Measurements from ENCODE around the gene MAN1C1. TPM values are rescaled to one million over a fixed set of nuclear protein-coding genes. Genes with fewer than 3 reads are reported as not detected.

The MAN1C1 gene
- total RNA-seq, 1 experiment from 2014 or later: 9.3 TPM

DNA sequence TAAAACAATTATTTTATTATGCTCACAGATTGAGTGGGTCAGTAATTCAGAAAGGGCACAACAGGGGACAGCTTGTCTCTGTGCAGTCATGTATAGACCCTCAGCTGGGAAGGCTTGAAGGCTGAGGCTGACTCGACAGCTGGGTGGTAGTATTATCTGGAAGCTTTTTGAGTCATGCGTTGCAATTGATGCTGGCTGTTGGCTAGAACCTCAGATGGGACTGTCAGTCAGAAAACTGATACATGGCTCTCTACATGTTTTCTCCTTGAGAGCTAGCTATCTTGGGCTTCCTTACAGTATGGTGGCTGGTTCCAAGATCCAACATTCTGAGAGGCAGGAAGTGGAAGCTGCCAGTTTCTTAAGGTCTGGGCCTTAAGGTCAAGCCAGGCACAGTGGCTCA lies 121.9 kb downstream of the MAN1C1 start:
- H2BK120ac ChIP-seq (ENCODE audit: low read depth, low read length, poor library complexity, severe bottlenecking): no peak overlapping the region
- H3K4me1 Mint-ChIP-seq: peaks cover 6 to 8% of the 10 kb centered on the region in 2 experiments
- no CpG with 5 or more reads among the region's 2 CpGs for whole genome bisulfite sequencing (ENCODE audit: extremely low coverage, insufficient read length, low lambda C conversion rate)
- no peak overlapping the region for H3K14ac ChIP-seq (ENCODE audit: insufficient read depth, low read length)
- no peak overlapping the region for H3K56ac ChIP-seq (ENCODE audit: insufficient read length, low read depth, low read length)
- no peaks in the 10 kb centered on the region for H3K23me2 ChIP-seq (ENCODE audit: insufficient read length, low read depth, low read length, poor library complexity, severe bottlenecking)
- no peak overlapping the region for H3K18ac ChIP-seq (ENCODE audit: insufficient read length, low read depth, low read length)
- no peak overlapping the region for H2BK12ac ChIP-seq (ENCODE audit: insufficient read length, low read depth, low read length)
- no peaks in the 10 kb centered on the region for H3K79me1 ChIP-seq (ENCODE audit: insufficient read depth, low read depth, low read length, poor library complexity, severe bottlenecking)
- no peak overlapping the region for H3K23ac ChIP-seq (ENCODE audit: insufficient read length, low read depth, low read length)
- no peak overlapping the region for H3K4me2 ChIP-seq (ENCODE audit: insufficient read depth, insufficient read length, low read length)
- no peak overlapping the region for H3K27ac ChIP-seq (ENCODE audit: insufficient read length, low read depth, low read length)
- H4K8ac ChIP-seq (replicated peaks; ENCODE audit: insufficient read length, low read depth, low read length): no peak overlapping the region
- H2BK20ac ChIP-seq (ENCODE audit: low read depth, low read length, poor library complexity, severe bottlenecking): no peak overlapping the region
- H3K79me2 ChIP-seq (ENCODE audit: insufficient read depth, low read length): no peaks in the 10 kb centered on the region
- no peak overlapping the region for H2AK5ac ChIP-seq (ENCODE audit: insufficient read length, low read length)
- no peak overlapping the region for H2AFZ ChIP-seq (ENCODE audit: low read length)
- no peaks in the 10 kb centered on the region for H3K9me3 Mint-ChIP-seq
- TF ChIP-seq, protein P1, sequence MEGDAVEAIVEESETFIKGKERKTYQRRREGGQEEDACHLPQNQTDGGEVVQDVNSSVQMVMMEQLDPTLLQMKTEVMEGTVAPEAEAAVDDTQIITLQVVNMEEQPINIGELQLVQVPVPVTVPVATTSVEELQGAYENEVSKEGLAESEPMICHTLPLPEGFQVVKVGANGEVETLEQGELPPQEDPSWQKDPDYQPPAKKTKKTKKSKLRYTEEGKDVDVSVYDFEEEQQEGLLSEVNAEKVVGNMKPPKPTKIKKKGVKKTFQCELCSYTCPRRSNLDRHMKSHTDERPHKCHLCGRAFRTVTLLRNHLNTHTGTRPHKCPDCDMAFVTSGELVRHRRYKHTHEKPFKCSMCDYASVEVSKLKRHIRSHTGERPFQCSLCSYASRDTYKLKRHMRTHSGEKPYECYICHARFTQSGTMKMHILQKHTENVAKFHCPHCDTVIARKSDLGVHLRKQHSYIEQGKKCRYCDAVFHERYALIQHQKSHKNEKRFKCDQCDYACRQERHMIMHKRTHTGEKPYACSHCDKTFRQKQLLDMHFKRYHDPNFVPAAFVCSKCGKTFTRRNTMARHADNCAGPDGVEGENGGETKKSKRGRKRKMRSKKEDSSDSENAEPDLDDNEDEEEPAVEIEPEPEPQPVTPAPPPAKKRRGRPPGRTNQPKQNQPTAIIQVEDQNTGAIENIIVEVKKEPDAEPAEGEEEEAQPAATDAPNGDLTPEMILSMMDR (conservative IDR thresholded peaks at IDR 0.05): no peak
- H4K5ac ChIP-seq (ENCODE audit: insufficient read length, low read depth, low read length): no peak overlapping the region
- no peak overlapping the region for H3K4ac ChIP-seq (ENCODE audit: low read depth, low read length)
- H2BK5ac ChIP-seq (ENCODE audit: insufficient read length, low read length): no peak overlapping the region
- H3K36me3 Mint-ChIP-seq (ENCODE audit: insufficient read depth in 1 of 3, low read depth in 3 of 3): no peaks in the 10 kb centered on the region
- H3K9ac ChIP-seq (ENCODE audit: extremely low read depth, insufficient read length, low read length): no peak overlapping the region
- H3K27me3 Mint-ChIP-seq (ENCODE audit: low read depth): no peaks in the 10 kb centered on the region; the same call in 1 of the 2 replicates
- H3K4me1 ChIP-seq (ENCODE audit: insufficient read depth, low read length): no peaks in the 10 kb centered on the region
- no peaks in the 10 kb centered on the region for H3K27me3 ChIP-seq (ENCODE audit: insufficient read depth, low read length)
- H4K20me1 ChIP-seq (ENCODE audit: control insufficient read depth, insufficient read depth, insufficient read length): no peaks in the 10 kb centered on the region
- H3K9me3 ChIP-seq (ENCODE audit: control insufficient read depth, low read depth, low read length): no peaks in the 10 kb centered on the region
- no peak overlapping the region for H2BK15ac ChIP-seq (ENCODE audit: low read depth, low read length)
- DNase-seq: no peak
- no peak overlapping the region for H3K4me3 Mint-ChIP-seq
- H4K91ac ChIP-seq (ENCODE audit: insufficient read length, low read depth, low read length): no peak overlapping the region
- no peak overlapping the region for H3K27ac Mint-ChIP-seq
- H3T11ph ChIP-seq (ENCODE audit: low read length): no peak overlapping the region
